SIG-M5 treated with dmso at 0.1 percent for 504 hours (cell line): ENCODE data around the gene TRIM67.

ENCODE experiments used
- DNase-seq: peaks from one replicate; lab custom pipeline; 2025; ENCODE audit not compliant: unreplicated experiment; lab: John Stamatoyannopoulos, UW

TRIM67 gene

DNA sequence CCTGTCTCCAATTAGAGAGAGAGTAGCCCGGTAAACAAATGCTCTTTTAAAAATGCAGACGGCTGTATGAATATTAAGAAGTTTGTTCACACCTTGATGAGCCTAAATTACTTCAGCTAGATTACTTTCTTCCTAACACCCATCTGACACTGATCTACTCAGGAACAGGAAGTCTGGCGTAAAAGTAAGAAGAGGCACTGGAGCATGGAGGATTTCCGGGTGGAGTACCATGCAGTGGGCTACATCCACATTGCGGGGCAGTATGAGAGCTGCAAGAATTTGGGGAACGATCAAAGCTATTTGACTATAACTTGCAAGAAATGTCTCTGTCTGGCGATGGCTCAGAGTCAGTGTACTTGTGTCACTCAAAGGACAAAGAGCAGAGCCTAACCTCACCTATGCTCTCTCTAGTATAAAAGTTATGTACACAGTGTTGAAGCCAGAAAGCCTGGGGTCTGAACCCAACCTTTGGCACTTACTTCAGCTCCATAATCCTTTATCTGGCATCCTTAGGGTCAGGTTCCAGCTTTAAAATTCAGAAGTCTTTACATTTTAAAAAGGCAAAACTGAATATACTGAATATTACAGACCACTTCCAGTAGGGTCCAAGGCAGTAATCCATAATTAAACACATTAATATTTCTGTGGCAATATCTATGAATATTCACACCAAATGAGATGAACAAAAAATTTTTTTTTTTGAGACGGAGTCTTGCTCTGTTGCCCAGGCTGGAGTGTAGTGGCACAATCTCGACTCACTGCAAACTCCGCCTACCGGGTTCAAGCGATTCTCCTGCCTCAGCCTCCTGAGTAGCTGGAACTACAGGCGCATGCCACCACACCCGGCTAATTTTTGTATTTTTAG, 71.2 kb downstream of the TRIM67 start:
- no peak for DNase-seq

DNA sequence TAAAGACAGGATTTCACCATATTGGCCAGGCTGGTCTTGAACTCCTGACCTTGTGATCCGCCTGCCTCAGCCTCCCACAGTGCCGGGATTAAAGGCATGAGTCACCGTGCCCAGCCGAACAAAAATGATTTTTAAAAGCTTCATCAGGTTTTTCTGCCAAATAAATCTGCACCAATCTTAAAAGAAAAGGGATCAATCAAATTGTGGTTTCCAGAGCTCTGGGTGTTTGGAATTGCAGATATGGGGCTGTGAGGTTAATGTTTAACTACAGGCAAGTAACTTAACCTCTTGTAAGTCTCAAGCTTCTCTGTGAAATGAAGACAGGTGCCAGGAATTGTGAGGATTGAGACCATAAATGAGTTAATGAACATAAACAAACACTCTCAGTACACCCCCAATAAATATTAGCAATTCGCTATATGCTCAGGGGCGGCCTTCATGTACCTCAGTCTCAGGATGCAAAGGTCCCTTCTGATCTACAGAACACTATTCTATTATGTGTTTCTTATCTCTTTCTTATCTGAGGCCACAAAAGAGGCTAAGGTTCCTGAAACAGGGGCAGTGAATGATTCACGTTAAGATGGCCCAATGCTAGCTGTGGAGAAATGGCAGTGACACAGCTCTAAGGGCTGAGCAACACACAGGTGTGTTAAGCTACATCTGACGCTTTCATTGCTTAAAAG, 72.0 kb downstream of the TRIM67 start:
- DNase-seq = no peak

DNA sequence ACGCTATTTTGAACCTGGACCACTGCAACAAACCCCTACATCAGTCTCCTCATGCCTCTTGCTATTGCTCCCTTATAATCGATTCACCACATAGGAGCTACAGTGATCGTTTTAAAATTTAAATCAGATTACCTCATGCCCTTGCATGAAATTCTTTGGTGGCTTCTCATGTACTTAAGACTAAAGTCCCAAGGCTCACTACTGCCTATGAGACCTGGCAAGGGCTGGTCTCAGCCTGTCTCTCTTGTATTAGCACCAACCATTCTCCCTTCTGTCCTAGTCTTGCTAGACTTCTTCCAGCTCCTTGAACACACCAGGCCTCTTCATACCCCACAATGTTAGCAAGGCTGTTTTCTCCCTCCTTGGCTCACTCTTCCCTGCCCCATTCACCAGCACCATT, 72.6 kb downstream of the TRIM67 start:
- no peak for DNase-seq

DNA sequence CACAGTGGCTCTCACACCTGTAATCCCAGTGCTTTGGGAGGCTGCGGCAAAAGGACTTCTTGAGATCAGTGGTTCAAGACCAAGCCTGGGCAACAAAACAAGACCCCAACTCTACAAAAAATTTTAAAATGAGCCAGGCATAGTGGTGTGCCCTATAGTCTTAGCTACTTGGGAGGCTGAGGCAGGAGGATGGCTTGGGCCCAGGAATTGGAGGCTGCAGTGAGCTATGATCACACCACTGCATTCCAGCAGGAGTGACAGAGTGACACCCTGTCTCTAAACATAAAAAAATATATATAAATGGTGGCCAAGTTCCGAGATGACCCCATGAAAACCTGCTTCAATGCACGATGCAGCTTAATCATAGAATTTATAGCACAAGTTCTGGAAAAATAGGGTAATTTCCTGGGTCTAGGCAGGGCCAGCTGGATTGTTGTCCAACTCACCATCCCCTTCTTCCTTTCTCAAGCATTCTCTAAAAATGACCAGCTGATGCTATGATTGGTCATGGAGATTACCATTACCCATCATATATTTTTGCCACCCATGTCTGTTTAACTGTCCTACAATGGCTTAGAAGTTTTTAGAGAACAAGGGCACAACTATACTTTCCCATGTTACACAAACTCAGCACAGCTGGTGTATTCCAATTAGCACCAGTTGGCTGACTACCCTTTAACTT, 73.8 kb downstream of the TRIM67 start:
- no peak for DNase-seq

DNA sequence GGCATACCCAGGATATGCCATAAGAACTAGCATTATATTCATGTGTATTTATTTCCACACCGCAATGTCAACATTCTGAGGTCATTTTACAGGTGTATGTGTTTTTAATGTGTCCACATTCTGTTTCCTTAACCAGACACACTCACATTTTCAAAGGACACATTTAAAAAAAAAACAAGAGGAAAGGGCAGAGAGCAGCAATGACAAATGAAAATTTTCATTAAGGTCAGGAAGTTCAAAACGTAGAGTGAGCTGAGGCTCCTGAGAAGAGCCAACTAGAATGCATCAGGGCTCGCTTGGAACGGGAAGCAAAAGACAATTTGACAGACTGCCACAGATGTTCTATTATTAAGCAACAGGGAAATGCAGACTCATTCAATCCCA, 74.3 kb downstream of the TRIM67 start:
- DNase-seq = no peak

DNA sequence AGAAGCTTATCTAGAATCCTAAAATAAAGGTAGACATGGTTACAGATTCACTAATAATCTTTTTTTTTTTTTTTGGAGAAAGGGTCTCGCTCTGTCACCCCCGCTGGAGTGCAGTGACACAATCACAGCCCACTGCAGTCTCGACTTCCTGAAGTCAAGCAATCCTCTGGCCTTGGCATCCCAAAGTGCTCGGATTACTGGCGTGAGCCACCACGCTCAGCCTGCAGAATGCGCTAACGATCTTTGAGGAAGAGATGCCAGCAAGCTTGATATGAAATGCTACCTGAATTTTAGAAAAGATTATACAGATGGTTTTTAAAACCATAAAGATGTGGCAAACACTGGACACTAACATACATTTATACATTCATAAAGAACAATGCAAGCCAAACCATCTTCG, 75.1 kb downstream of the TRIM67 start:
- no peak for DNase-seq

DNA sequence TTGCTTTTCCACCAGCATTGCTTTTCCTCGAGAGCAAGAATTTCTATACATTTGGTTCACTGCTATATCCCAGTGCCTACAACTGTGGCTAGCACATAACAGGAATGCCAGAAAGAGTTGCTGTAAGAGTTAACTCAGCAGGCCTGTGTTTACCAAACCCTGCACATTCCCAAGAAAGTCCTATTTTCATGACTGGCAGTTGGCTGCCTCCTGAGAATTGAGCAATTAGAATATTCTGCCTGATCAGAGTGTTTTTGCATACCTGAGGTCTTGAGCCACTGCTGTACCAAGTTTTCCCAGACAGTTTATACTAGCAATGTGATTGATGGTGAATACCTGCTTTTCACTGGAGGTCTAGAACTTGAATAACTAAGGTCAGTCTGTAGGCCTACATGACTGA, 76.4 kb downstream of the TRIM67 start:
- no peak for DNase-seq

DNA sequence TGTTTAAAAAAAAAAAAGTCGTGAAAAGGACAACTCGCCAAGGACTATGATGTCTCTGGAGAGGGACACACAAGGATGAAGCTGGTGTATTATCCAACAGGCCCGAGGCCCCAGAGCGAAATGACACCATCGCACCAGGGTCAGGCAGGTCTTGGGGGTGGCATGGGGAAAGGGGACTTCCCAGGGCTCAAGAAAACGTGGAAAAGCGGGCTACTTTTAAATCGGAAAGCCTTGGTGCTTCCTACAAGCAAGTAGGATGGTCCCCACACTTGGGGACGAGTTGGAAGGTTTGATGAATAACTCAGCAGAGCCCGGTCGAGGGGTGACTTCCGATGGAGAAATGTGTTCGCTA, 78.6 kb downstream of the TRIM67 start:
- no peak for DNase-seq

DNA sequence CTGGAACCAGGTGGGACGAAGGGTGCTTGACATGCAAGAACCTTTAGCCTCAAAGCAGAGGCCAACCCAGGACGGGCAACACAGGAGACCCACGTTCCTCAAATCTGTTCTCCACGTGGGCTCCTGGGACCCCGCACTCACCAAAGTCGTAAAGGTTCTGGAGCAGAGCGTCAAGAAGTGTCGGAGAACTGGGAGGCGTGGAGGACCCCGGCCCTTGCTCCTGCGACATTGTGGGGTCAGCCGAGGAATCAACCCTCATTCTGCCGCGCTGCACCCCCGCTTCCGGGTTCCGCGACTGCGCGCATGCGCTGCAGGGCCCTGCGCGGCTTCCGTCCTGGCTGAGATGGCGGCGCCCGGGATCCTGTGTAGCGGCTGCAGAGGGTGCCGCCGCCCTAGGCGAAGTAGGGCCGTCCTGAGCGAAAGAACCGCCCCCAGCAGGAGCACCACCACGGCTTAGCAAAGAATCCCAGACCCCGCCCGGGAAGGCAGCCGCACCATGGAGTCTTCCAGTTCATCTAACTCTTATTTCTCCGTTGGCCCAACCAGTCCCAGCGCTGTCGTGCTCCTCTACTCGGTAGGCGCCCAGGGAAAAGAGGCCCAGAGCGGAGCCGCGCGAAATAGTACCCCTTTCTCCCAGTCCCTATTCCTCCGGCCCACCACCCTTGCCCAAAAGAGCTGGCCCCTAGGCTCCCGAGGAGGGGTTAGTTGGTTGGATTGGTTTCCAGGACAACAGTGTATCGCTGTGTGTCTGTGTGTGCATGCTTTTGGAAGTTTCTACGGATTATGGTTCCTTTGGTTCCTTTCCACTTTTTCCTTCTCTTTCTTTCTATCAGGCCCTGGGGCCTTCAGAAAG, 79.3 kb downstream of the TRIM67 start, which contains the start of gene GNPAT:
TSS of gene GNPAT (plus strand) at position 330 of the 853 bp plus-strand sequence. CDS start at position 497, 167 bp downstream.
- peak; percentile 84 for DNase-seq

DNA sequence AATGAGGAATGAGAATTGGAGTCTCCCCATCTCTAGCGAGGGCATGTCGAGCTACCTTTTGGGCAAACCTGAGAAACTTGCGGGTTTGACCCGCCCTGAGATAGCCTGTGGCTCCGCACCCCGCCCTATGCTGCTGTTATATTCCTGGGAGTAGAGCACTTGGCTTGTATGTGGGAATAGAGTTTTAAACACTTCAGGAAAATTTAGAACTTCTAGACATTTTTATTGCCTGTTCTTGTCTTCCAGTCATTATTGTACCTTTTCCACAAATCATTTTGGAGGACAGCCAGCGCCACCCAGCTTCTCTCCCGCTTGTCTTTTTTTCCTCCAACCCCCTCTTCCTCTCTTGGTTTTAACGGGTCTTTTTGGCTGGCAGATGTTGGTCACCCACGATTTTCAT, 79.9 kb downstream of the TRIM67 start:
- peak; percentile 69 for DNase-seq

DNA sequence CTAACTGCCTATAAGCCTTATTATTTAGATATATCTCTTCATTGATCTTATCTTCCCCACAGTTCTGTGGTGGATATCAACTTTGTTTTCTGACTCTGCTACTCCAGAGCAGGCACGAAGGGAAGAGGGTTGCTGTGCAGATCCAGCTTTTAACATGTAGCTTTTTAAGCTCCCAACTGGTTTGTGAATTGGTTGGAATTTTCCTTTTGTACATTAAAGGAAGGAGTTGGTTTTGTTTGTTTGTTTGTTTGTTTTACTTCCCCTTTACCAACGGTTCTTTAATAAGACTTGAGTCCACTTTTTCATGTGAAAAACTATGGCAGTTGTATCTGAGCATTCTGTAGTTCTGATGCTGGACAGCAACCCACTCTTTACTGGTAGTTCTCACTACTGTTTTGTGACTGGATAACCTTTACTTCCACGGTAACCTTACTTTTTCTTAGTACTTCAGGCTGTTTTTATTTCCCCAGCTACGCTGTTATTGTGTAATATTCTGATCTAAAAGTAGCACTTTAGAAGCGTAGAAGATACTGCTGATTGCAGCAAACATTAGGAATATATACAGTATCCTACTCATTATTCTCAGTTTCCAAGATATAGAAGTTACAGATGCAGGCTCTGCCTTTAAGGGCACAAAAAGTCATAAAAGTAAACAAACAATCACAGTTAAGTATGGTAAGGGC, 80.8 kb downstream of the TRIM67 start:
- DNase-seq = peak; percentile 70

DNA sequence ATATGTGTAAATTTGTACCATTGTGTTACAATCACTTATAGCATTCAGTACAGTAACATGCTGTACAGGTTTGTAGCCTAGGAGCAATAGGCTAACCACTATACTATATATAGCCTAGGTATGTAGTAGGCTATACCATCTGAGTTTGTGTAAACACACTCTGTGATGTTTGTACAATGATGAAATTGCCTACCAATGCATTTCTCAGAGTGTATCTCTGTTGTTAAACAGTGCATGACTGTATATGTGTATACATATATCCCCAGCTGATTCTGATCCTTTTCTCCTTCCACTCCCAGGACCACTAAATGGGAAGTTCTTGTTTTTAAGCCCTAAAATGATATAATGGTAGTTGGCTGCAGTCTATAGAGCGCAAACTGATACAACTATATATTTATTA, 86.9 kb downstream of the TRIM67 start:
- no peak for DNase-seq

DNA sequence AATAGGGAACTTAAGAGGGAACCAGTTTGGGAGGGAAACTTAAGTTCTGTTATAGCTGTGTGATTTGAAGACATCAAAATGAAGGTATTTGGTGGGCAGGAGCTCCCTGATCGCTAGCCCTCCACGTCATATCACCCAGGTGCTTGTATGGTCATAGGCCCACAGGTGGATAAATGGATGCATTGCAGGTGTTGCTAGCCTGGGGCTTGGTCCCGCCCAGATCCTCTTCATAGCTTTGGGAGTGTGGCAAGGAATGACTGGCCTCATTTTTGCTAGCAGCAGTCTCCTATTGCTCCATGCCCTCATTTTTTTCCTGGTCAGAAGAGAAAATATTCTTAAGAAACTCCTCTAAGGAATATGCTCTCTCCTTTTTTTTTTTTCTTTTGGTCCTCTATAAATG, 90.5 kb downstream of the TRIM67 start:
- DNase-seq = no peak

DNA sequence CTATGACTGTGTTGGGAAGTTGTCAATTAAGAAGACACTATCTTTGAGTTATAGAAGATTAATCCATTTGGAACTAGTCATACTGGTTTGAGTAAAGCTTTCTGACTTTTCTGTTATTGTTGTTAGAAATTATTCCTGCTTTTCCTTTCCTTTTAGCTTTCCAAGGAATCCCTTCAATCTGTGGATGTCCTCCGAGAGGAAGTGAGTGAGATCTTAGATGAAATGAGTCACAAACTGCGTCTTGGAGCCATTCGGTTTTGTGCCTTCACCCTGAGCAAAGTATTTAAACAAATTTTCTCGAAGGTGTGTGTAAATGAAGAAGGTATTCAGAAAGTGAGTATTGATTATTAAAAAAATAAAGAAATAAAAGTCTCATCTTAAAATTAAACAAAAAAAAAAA, 98.5 kb downstream of the TRIM67 start:
- DNase-seq = no peak

DNA sequence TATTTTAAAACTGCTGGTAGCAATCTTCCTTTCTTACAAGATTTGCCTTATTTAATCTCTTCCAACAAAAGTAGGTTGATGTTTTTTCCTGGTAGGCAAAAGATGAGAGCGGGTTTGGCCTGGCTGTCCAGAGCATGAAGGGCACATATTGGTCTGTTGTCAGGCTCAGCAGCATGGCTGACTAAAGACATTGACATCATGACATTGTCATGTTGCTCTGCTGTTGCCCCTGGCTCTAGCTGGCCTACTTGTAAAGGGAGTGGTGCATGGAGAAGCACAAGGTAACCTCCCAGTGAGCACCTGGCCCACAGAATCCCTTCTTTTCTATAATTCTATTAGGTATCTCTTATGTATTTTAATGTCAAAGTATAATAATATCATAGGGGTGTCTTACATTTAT, 102.8 kb downstream of the TRIM67 start:
- DNase-seq = no peak

DNA sequence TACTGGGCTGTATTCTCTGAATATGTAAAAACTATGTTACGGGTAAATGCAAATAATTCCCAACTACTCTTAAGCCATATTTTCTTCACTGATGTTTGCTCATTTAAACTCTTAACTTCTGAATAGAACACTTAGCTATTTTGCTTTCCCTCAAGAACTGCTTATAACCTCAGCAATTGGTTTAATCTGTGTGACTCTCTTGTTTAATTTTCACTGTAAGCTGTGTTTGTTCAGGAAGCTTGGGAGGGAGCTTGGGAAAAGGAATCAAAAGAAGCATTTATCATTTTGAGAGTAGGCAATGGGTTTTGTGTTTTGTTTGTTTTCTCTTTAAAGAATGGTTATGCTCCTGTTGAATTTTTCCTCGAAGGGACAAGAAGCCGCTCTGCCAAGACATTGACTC, 103.5 kb downstream of the TRIM67 start:
- DNase-seq = no peak

DNA sequence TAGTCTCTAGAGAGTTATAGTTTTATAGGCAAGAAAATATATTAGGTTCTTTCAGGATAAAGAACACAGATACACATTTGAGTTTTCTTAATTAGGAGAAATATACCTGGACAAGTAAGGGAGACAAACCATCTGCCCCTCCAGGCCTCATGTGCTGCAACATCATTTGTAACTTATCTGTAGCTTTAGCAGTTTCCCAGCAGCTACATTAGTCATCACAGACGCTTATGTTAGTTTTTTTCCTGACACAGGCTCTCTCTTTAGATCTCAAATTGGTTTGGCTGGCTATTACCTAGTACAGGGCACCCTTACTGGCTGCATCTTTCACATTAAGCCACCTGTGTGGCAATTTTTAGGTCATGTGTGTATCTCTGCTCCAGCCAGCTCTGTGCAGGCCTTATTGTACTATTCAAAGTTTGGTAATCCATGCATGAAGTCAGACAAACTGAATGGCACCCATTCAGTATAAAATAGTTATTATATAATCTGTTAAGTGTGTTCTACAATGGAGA, 105.0 kb downstream of the TRIM67 start:
- no peak for DNase-seq
